OCI-LY3 (cell line): Measurements from ENCODE around the gene CTRB2.
A peak's percentile ranks its signal among the peaks of the same experiment; 100 is the strongest.

Experiments
- H2AFZ ChIP-seq: fragments of 200-600, 300-600 bp; shearing (Covaris generic); 2 replicates; pipeline ENCODE4 v1.6.0; 2014; ENCODE audit warnings: antibody characterized with exemption, low read depth, low read length
- H3K27ac ChIP-seq: fragments of 200-600, 300-600 bp; sonication (generic); 2 replicates; pipeline ENCODE4 v1.5.1; 2014; ENCODE audit warnings: mild to moderate bottlenecking, low read length, moderate library complexity, mixed read lengths
- H3K27me3 ChIP-seq: fragments of 200-600, 300-600 bp; sonication (generic); 2 replicates; pipeline ENCODE4 v1.6.1; 2014; ENCODE audit warnings: low read depth, low read length, mixed read lengths
- H3K36me3 ChIP-seq: fragments of 200-600, 300-600 bp; sonication (generic); replicated peaks from 2 replicates; pipeline ENCODE3; 2014; ENCODE audit warnings: low read depth, low read length, mixed read lengths
- H3K4me1 ChIP-seq: fragments of 300-600, 200-600 bp; sonication (generic); 2 replicates; pipeline ENCODE4 v1.6.1; 2014; ENCODE audit warnings: low read length, mixed read lengths
- H3K4me2 ChIP-seq: fragments of 200-600, 300-600 bp; sonication (generic); 2 replicates; pipeline ENCODE4 v1.6.1; 2014; ENCODE audit warnings: low read length, mixed read lengths
- H3K4me3 ChIP-seq: fragments of 300-600, 200-600 bp; sonication (generic); 2 replicates; pipeline ENCODE4 v1.5.1; 2014; ENCODE audit warnings: antibody characterized with exemption, mild to moderate bottlenecking, low read length, moderate library complexity
- H3K79me2 ChIP-seq: fragments of 300-600, 200-600 bp; shearing (Covaris generic); 2 replicates; pipeline ENCODE4 v1.6.1; 2014; ENCODE audit warnings: mild to moderate bottlenecking, low read length, mixed read lengths
- H3K9ac ChIP-seq: fragments of 300-600, 200-600 bp; shearing (Covaris generic); 2 replicates; pipeline ENCODE4 v1.6.0; 2014; ENCODE audit warnings: mild to moderate bottlenecking, low read length, moderate library complexity
- H3K9me3 ChIP-seq: fragments of 200-600, 300-600 bp; shearing (Covaris generic); 2 replicates; pipeline ENCODE4 v1.6.1; 2014; ENCODE audit warnings: low read length, mixed read lengths; ENCODE audit not compliant: insufficient read depth
- H4K20me1 ChIP-seq: fragments of 200-600, 300-600 bp; sonication (generic); 2 replicates; pipeline ENCODE4 v1.6.1; 2016; ENCODE audit warnings: low read length, mixed read lengths; ENCODE audit not compliant: insufficient read depth
- EZH2phosphoT487 ChIP-seq: fragments of 200-600 bp; shearing (Covaris generic); IDR thresholded peaks from 2 replicates; pipeline ENCODE4 v1.6.1; 2018; ENCODE audit warnings: antibody characterized with exemption, mixed run types, low read depth
- TF ChIP-seq, protein P1 (sequence below): fragments of 200-600, 300-600 bp; sonication (generic); IDR thresholded peaks from 2 replicates; pipeline ENCODE4 v1.5.1; 2014; ENCODE audit warnings: antibody characterized with exemption, low read length, low read depth

The CTRB2 gene

DNA sequence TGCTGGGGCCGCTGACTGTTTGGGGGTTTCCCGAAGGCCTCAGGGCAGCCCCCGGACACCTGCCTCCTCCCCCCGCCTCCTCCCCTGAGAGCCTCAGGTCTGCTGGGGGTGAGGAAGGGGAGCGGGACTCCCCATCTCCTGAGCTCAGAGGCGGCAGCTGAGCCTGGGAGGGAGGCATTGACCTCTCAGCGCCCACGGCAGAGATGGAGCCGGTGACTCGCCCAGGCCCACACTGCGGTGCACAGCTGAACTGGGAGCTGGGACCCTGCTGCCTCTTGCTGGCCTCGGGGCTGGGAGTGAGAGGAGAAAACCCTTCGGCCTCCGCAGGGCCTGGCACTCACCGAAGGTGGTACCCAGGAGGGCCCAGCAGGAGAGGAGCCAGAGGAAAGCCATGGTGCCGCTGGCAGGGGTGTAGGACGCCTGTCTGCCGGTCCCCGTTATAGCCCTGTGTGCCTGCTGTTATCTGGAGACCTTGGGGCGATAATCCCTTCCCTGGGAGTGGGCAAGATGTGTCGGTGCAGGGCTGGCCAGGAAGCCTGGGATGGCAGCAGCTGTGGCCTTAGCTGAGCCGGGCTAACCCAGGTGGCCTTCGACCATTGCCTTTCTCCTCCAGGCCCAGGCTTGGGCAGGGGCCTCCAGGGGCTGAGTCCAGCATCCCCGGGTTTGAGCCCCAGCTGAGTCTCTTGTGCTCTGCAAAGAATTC, at the start of gene CTRB2:
CTRB2 (minus strand) TSS at position 413 of the 703 bp plus-strand sequence; CDS start at position 393, 20 bp downstream.
- H3K27ac ChIP-seq: no peak within 1 kb of the TSS
- peak within 1 kb of the TSS; percentile 92 for H3K4me2 ChIP-seq
- TF ChIP-seq, protein P1, sequence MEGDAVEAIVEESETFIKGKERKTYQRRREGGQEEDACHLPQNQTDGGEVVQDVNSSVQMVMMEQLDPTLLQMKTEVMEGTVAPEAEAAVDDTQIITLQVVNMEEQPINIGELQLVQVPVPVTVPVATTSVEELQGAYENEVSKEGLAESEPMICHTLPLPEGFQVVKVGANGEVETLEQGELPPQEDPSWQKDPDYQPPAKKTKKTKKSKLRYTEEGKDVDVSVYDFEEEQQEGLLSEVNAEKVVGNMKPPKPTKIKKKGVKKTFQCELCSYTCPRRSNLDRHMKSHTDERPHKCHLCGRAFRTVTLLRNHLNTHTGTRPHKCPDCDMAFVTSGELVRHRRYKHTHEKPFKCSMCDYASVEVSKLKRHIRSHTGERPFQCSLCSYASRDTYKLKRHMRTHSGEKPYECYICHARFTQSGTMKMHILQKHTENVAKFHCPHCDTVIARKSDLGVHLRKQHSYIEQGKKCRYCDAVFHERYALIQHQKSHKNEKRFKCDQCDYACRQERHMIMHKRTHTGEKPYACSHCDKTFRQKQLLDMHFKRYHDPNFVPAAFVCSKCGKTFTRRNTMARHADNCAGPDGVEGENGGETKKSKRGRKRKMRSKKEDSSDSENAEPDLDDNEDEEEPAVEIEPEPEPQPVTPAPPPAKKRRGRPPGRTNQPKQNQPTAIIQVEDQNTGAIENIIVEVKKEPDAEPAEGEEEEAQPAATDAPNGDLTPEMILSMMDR: no peak
- no peak for TF ChIP-seq EZH2phosphoT487
- H3K36me3 ChIP-seq: no peaks in the 10 kb centered on the region
- peaks cover 23% of the 10 kb centered on the region for H3K4me1 ChIP-seq
- H3K9me3 ChIP-seq: no peaks in the 10 kb centered on the region
- peak within 1 kb of the TSS; percentile 62 for H3K4me3 ChIP-seq
- no peaks in the 10 kb centered on the region for H4K20me1 ChIP-seq
- peak within 1 kb of the TSS; percentile 29; the same call in 1 of the 2 replicates for H2AFZ ChIP-seq
- peak within 1 kb of the TSS; percentile 36; the same call in 1 of the 2 replicates for H3K9ac ChIP-seq
- no peaks in the 10 kb centered on the region for H3K79me2 ChIP-seq
- H3K27me3 ChIP-seq: peaks cover 14% of the 10 kb centered on the region; the same call in 1 of the 2 replicates

DNA sequence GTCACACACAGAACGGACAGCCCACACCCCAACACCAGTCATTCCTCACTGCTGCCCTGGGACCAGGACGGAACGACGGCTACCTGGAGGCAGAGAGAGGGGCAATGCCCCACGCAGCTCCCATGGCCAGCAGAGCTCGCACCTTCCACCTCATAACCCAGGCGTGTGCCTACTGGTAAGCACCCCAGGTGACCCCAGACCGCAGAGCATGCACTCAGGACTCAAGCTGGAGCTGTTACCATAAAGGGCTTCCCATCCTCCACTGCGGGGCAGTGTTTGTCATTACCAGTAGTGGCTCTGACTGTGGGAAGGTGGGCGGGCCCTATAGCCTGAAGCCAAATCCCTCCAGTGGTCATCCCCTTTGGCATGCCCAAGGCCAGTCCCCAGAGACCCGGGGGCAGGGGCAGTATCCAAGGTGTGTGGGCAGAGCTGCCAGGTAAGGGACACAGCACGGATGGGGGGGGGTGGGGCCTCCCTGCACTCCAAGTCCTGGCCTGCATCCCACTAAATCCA, 49.2 kb upstream of the CTRB2 start:
- no peak overlapping the region for H3K9ac ChIP-seq

DNA sequence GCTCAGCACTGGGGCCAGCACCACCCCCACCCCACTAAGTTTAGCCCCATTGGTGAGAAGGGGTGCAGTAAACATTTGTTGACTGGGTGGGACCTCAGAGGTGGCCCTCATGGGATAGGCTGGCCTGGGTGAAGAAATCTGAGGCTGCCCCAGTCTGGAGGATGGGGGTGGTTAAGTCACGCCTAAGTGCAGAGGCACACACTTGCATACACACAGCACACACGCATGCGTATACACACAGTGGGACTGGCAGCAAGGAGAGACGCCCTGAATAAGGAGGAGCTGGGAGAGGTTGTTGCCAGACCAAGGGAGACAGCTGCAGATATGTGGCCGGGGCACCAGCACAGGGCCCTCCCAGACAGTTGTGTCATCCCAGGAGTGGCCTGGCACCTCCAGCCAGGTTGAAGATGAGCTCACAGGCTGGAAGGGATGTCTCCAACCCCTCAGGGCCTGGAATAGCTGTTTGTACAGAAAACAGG, 47.4 kb upstream of the CTRB2 start:
- no peak overlapping the region for H3K9ac ChIP-seq
- no peak overlapping the region for H2AFZ ChIP-seq
- peaks cover 5% of the 10 kb centered on the region; the same call in 1 of the 2 replicates for H3K4me1 ChIP-seq
- peaks cover 40% of the 10 kb centered on the region for H3K27me3 ChIP-seq
- H3K4me3 ChIP-seq: no peak overlapping the region
- peaks cover 51% of the 10 kb centered on the region for H4K20me1 ChIP-seq
- no peaks in the 10 kb centered on the region for H3K9me3 ChIP-seq
- no peak overlapping the region for H3K4me2 ChIP-seq
- no peaks in the 10 kb centered on the region for H3K79me2 ChIP-seq
- no peak overlapping the region for H3K27ac ChIP-seq
- TF ChIP-seq, protein P1: no peak
- TF ChIP-seq EZH2phosphoT487: no peak
- no peaks in the 10 kb centered on the region for H3K36me3 ChIP-seq

More for the DNA sequence above, 49.2 kb upstream of the CTRB2 start:
- H4K20me1 ChIP-seq: peaks cover 42% of the 10 kb centered on the region
- no peak overlapping the region for H3K4me3 ChIP-seq
- H2AFZ ChIP-seq: no peak overlapping the region
- no peak overlapping the region for H3K4me2 ChIP-seq
- peaks cover 24% of the 10 kb centered on the region for H3K27me3 ChIP-seq
- no peaks in the 10 kb centered on the region for H3K79me2 ChIP-seq
- H3K36me3 ChIP-seq: no peaks in the 10 kb centered on the region
- TF ChIP-seq EZH2phosphoT487: no peak
- TF ChIP-seq, protein P1: no peak
- no peaks in the 10 kb centered on the region for H3K9me3 ChIP-seq
- H3K4me1 ChIP-seq: peaks cover 5% of the 10 kb centered on the region; the same call in 1 of the 2 replicates
- no peak overlapping the region for H3K27ac ChIP-seq
